ENCODE measurements around the gene ABL1. TPM values are rescaled to one million over a fixed set of nuclear protein-coding genes. Genes with fewer than 3 reads are reported as not detected.

Gene ABL1
- total RNA-seq, 1 experiment from 2014 or later = 83.6 TPM

DNA sequence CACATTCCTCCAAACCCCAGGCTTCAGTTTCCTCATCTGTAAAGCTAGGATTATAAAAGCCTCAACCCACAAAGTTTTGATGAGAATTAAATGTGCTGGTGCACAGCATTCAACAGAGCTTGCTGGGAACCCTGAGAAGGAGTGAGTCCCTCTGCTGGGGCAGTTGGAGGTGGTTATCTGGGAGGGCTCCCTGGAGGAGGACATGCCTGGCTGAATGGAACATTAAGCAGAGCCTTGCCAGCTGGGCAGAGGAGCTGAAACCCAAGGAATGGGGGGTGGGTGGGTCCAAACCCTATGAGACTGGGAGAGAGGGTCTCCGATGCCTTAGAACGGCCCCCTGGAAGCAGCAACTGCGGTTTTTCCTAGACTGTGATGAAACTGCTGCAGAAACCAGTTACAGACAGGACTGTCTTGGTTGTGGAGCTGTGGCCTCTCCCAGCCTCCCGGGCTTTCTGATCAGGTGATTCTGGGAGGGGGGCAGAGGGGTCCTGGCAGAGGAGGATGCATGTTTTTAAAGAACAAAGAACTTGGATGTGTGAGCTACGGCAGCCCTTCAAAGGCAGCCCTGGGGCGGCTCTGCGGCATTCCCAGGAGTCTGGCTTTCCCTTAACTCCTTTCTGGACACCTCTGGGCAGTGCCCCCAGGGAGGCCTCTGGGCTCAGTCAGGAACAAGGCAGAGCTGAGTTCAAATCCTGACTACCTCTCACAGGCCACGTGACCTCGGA is 83.2 kb downstream of the ABL1 start:
- no peak overlapping the region for H4K91ac ChIP-seq (ENCODE audit: insufficient read length, low read depth, low read length)
- no peak overlapping the region for H3K23ac ChIP-seq (ENCODE audit: insufficient read length, low read depth, low read length)
- no peaks in the 10 kb centered on the region for H3K23me2 ChIP-seq (ENCODE audit: insufficient read length, low read depth, low read length, poor library complexity, severe bottlenecking)
- no peak overlapping the region for H3K4me2 ChIP-seq (ENCODE audit: insufficient read depth, insufficient read length, low read length)
- H3K27me3 ChIP-seq (ENCODE audit: insufficient read depth, low read length) = no peaks in the 10 kb centered on the region
- no peak overlapping the region for H2AFZ ChIP-seq (ENCODE audit: low read length)
- Mint-ChIP-seq H3K4me3 (no peak overlapping the region), H3K4me1 (peaks cover 16 to 48% of the 10 kb centered on the region in 2 experiments), H3K9me3 (no peaks in the 10 kb centered on the region), H3K27ac (no peak overlapping the region; a peak in 1 of 7 replicates), H3K36me3 (ENCODE audit: insufficient read depth in 1 of 3, low read depth in 3 of 3) (no peaks in the 10 kb centered on the region), H3K27me3 (ENCODE audit: low read depth) (no peaks in the 10 kb centered on the region; the same call in 1 of the 2 replicates)
- H3K18ac ChIP-seq (ENCODE audit: insufficient read length, low read depth, low read length) = no peak overlapping the region
- H3K9ac ChIP-seq (ENCODE audit: extremely low read depth, insufficient read length, low read length) = no peak overlapping the region
- H4K5ac ChIP-seq (ENCODE audit: insufficient read length, low read depth, low read length) = no peak overlapping the region
- no peaks in the 10 kb centered on the region for H4K20me1 ChIP-seq (ENCODE audit: control insufficient read depth, insufficient read depth, insufficient read length)
- no peaks in the 10 kb centered on the region for H3K4me1 ChIP-seq (ENCODE audit: insufficient read depth, low read length)
- H3K4ac ChIP-seq (ENCODE audit: low read depth, low read length) = no peak overlapping the region
- no peak overlapping the region for H3T11ph ChIP-seq (ENCODE audit: low read length)
- no peak overlapping the region for H3K56ac ChIP-seq (ENCODE audit: insufficient read length, low read depth, low read length)
- H2BK15ac ChIP-seq (ENCODE audit: low read depth, low read length) = no peak overlapping the region
- no peak overlapping the region for H2BK120ac ChIP-seq (ENCODE audit: low read depth, low read length, poor library complexity, severe bottlenecking)
- H2AK5ac ChIP-seq (ENCODE audit: insufficient read length, low read length) = no peak overlapping the region
- WGBS (ENCODE audit: extremely low coverage, insufficient read length, low lambda C conversion rate) = no CpG with 5 or more reads among the region's 9 CpGs
- no peak overlapping the region for H2BK12ac ChIP-seq (ENCODE audit: insufficient read length, low read depth, low read length)
- no peak overlapping the region for H2BK20ac ChIP-seq (ENCODE audit: low read depth, low read length, poor library complexity, severe bottlenecking)
- H2BK5ac ChIP-seq (ENCODE audit: insufficient read length, low read length) = no peak overlapping the region
- H3K27ac ChIP-seq (ENCODE audit: insufficient read length, low read depth, low read length) = no peak overlapping the region
- H3K79me1 ChIP-seq (ENCODE audit: insufficient read depth, low read depth, low read length, poor library complexity, severe bottlenecking) = no peaks in the 10 kb centered on the region
- no peak for DNase-seq
- no peaks in the 10 kb centered on the region for H3K79me2 ChIP-seq (ENCODE audit: insufficient read depth, low read length)
- TF ChIP-seq, protein P1, sequence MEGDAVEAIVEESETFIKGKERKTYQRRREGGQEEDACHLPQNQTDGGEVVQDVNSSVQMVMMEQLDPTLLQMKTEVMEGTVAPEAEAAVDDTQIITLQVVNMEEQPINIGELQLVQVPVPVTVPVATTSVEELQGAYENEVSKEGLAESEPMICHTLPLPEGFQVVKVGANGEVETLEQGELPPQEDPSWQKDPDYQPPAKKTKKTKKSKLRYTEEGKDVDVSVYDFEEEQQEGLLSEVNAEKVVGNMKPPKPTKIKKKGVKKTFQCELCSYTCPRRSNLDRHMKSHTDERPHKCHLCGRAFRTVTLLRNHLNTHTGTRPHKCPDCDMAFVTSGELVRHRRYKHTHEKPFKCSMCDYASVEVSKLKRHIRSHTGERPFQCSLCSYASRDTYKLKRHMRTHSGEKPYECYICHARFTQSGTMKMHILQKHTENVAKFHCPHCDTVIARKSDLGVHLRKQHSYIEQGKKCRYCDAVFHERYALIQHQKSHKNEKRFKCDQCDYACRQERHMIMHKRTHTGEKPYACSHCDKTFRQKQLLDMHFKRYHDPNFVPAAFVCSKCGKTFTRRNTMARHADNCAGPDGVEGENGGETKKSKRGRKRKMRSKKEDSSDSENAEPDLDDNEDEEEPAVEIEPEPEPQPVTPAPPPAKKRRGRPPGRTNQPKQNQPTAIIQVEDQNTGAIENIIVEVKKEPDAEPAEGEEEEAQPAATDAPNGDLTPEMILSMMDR (conservative IDR thresholded peaks at IDR 0.05) = no peak
- H4K8ac ChIP-seq (replicated peaks; ENCODE audit: insufficient read length, low read depth, low read length) = no peak overlapping the region
- no peak overlapping the region for H3K14ac ChIP-seq (ENCODE audit: insufficient read depth, low read length)
- no peaks in the 10 kb centered on the region for H3K9me3 ChIP-seq (ENCODE audit: control insufficient read depth, low read depth, low read length)
